ENCODE measurements around the gene CDC42BPB. TPM values are rescaled to one million over a fixed set of nuclear protein-coding genes. Genes with fewer than 3 reads are reported as not detected.

The CDC42BPB gene
- polyA plus RNA-seq, 1 donor (not counting 4 experiments of a cell fraction or from before 2014, with no cell fraction given) = 41.3 TPM

DNA sequence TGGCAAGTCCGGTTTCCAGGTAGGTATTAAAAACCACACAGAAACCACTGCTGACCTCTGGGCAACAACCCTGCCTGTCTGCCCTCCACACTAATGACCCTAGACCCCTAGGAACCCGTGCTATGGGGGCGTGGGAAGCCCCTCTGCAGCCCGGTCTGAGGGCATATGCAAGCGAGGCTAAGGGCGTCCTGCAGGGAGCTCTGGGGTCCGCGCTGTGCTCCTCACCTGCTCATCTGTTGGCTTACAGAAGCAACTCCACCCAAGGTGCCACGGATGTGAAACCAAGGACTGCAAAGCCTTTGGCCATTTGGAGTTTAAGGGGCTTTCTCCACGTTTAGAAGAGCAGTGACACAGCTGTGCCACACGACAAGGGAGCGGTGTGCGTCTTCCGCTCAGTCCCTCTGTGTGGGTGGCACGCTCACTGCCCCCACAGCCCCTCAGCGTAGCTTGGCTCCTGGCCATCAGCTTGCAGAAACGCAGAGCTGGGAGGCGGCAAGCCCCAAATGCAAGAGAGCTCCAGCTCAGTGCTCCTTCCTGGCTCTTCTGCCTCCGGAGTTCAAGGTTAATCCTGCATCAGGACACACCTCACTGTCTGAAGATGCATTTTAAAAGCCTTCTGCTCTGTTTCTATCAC lies 116.5 kb downstream of the CDC42BPB start:
- H4K20me1 ChIP-seq (ENCODE audit: control insufficient read depth, extremely low read depth, insufficient read depth, low read length) = peaks cover 3% of the 10 kb centered on the region
- H3K9ac ChIP-seq (ENCODE audit: control insufficient read depth, extremely low read depth, insufficient read depth, low read length) = no peak overlapping the region
- dilution Hi-C loops (cut with MboI; ENCODE audit: extremely low pct_ligation_motif_present, low sequenced_read_pairs) = no loop called here
- H3K4me3 ChIP-seq (ENCODE audit: control insufficient read depth in 2 of 3, extremely low read depth in 1 of 3, insufficient read depth in 2 of 3, low read depth in 1 of 3, low read length in 3 of 3) = no peak overlapping the region
- H2AFZ ChIP-seq (ENCODE audit: control insufficient read depth, low read length) = no peak overlapping the region
- DNase-seq (ENCODE audit: low read depth, low spot score) (no peak), FAIRE-seq (no peak)
- H3K4me2 ChIP-seq (ENCODE audit: control insufficient read depth, extremely low read depth, insufficient read depth, low read depth, low read length) = no peak overlapping the region
- H3K36me3 ChIP-seq (ENCODE audit: control insufficient read depth in 2 of 2, extremely low read depth in 1 of 2, insufficient read depth in 2 of 2, low read length in 2 of 2) = peaks cover 19 to 47% of the 10 kb centered on the region in 2 experiments
- TF ChIP-seq, protein P1, sequence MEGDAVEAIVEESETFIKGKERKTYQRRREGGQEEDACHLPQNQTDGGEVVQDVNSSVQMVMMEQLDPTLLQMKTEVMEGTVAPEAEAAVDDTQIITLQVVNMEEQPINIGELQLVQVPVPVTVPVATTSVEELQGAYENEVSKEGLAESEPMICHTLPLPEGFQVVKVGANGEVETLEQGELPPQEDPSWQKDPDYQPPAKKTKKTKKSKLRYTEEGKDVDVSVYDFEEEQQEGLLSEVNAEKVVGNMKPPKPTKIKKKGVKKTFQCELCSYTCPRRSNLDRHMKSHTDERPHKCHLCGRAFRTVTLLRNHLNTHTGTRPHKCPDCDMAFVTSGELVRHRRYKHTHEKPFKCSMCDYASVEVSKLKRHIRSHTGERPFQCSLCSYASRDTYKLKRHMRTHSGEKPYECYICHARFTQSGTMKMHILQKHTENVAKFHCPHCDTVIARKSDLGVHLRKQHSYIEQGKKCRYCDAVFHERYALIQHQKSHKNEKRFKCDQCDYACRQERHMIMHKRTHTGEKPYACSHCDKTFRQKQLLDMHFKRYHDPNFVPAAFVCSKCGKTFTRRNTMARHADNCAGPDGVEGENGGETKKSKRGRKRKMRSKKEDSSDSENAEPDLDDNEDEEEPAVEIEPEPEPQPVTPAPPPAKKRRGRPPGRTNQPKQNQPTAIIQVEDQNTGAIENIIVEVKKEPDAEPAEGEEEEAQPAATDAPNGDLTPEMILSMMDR (optimal IDR thresholded peaks at IDR 0.05 in 1 of 3, IDR thresholded peaks at IDR 0.05 in 1 of 3, conservative IDR thresholded peaks at IDR 0.05 in 1 of 3; ENCODE audit: extremely low read depth in 1 of 3, insufficient read depth in 2 of 3, low read length in 3 of 3) = no peak
- no peak for TF ChIP-seq EZH2 (IDR thresholded peaks at IDR 0.05; ENCODE audit: low read length)
- H3K79me2 ChIP-seq (ENCODE audit: control insufficient read depth, insufficient read depth, low read length) = no peaks in the 10 kb centered on the region
- no peaks in the 10 kb centered on the region for H3K9me1 ChIP-seq (ENCODE audit: control insufficient read depth, extremely low read depth, insufficient read depth, low read length)
- H3K9me3 ChIP-seq (ENCODE audit: control insufficient read depth, low read depth, low read length) = no peaks in the 10 kb centered on the region
- no peaks in the 10 kb centered on the region for H3K4me1 ChIP-seq (ENCODE audit: control insufficient read depth, extremely low read depth, insufficient read depth, low read length)
- no peaks in the 10 kb centered on the region for H3K27me3 ChIP-seq (ENCODE audit: control insufficient read depth, extremely low read depth, insufficient read depth, low read length)
- no peak overlapping the region for H3K27ac ChIP-seq (ENCODE audit: control insufficient read depth, insufficient read depth, low read length)

DNA sequence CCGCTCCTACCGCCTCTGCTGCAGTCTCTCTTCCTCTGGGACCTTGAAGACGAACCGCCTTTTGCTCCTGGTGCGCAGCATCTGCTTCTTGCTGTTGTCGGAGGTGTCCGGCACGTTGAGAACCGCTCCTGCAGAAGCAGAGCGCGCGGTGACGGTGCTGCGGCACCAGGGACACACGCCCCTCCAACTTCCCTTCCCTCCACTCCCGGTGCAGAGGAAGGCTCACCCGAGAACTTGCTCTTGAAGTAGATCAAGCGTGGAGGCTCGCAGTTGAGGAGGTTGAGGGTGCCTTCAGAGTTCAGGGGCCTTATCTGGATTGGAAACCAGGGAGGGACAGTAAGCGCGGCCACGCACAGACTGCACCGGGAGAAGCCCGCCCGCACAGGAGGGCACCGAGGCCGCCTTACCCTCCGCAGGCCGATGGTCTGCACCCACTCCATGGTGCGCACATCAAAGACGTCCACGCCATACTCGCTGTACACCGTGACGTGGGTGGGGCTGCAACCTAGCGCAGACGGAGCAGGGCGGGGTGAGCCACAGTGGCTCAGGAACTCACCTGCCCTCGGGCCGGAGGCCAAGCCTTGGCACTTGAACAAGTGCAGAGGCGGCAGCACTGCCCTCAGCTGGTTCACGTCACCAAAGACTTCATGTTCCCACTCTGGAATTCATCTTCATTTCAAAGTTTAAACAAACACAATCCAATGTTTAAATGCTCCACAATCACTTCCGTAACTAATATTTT lies 117.4 kb downstream of the CDC42BPB start:
- H3K9me3 ChIP-seq (ENCODE audit: control insufficient read depth, low read depth, low read length) = no peaks in the 10 kb centered on the region
- no peaks in the 10 kb centered on the region for H3K9me1 ChIP-seq (ENCODE audit: control insufficient read depth, extremely low read depth, insufficient read depth, low read length)
- H3K36me3 ChIP-seq (ENCODE audit: control insufficient read depth in 2 of 2, extremely low read depth in 1 of 2, insufficient read depth in 2 of 2, low read length in 2 of 2) = peaks cover 10 to 41% of the 10 kb centered on the region in 2 experiments
- no peaks in the 10 kb centered on the region for H3K27me3 ChIP-seq (ENCODE audit: control insufficient read depth, extremely low read depth, insufficient read depth, low read length)
- no peak overlapping the region for H2AFZ ChIP-seq (ENCODE audit: control insufficient read depth, low read length)
- H3K27ac ChIP-seq (ENCODE audit: control insufficient read depth, insufficient read depth, low read length) = no peak overlapping the region
- H3K4me3 ChIP-seq (ENCODE audit: control insufficient read depth in 2 of 3, extremely low read depth in 1 of 3, insufficient read depth in 2 of 3, low read depth in 1 of 3, low read length in 3 of 3) = no peak overlapping the region
- no peaks in the 10 kb centered on the region for H3K4me1 ChIP-seq (ENCODE audit: control insufficient read depth, extremely low read depth, insufficient read depth, low read length)
- DNase-seq (ENCODE audit: low read depth, low spot score) (no peak), FAIRE-seq (no peak)
- TF ChIP-seq EZH2 (IDR thresholded peaks at IDR 0.05; ENCODE audit: low read length) = no peak
- TF ChIP-seq, protein P1 (optimal IDR thresholded peaks at IDR 0.05 in 1 of 3, IDR thresholded peaks at IDR 0.05 in 1 of 3, conservative IDR thresholded peaks at IDR 0.05 in 1 of 3; ENCODE audit: extremely low read depth in 1 of 3, insufficient read depth in 2 of 3, low read length in 3 of 3) = no peak
- no peaks in the 10 kb centered on the region for H3K79me2 ChIP-seq (ENCODE audit: control insufficient read depth, insufficient read depth, low read length)
- H4K20me1 ChIP-seq (ENCODE audit: control insufficient read depth, extremely low read depth, insufficient read depth, low read length) = no peaks in the 10 kb centered on the region
- dilution Hi-C loops (cut with MboI; ENCODE audit: extremely low pct_ligation_motif_present, low sequenced_read_pairs) = no loop called here
- no peak overlapping the region for H3K4me2 ChIP-seq (ENCODE audit: control insufficient read depth, extremely low read depth, insufficient read depth, low read depth, low read length)
- H3K9ac ChIP-seq (ENCODE audit: control insufficient read depth, extremely low read depth, insufficient read depth, low read length) = no peak overlapping the region
